Ramos (cell line): ENCODE results near the gene HOXA10.

Experiments used
- in situ Hi-C: fragments of 300-500 bp; cut with MboI; formaldehyde crosslinking; loops from one replicate; pipeline ENCODE4 v1.14.3; 2022; ENCODE audit warnings: low sequenced_read_pairs; ENCODE audit not compliant: unreplicated experiment

HOXA10 gene

DNA sequence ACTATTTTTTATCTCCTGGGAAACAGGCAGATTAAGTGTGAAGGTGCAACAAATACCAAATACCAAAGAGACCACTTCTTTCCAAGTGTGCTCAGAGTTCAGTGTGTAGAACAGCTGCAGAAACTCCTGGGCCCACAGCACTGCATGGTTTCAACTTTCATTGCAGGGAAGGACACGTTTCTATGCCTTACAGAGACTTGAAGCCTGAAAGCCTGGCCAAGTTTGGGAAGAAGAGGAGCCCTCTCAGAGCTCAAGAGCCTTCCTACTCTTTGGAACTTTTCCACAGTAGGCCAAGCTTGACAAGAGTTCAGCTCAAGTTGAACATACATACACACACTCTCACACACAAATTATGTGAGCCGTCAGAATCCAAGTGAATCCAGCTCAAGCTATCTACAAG is 46.1 kb downstream of the HOXA10 start:
- in situ Hi-C loops: no loop called here

DNA sequence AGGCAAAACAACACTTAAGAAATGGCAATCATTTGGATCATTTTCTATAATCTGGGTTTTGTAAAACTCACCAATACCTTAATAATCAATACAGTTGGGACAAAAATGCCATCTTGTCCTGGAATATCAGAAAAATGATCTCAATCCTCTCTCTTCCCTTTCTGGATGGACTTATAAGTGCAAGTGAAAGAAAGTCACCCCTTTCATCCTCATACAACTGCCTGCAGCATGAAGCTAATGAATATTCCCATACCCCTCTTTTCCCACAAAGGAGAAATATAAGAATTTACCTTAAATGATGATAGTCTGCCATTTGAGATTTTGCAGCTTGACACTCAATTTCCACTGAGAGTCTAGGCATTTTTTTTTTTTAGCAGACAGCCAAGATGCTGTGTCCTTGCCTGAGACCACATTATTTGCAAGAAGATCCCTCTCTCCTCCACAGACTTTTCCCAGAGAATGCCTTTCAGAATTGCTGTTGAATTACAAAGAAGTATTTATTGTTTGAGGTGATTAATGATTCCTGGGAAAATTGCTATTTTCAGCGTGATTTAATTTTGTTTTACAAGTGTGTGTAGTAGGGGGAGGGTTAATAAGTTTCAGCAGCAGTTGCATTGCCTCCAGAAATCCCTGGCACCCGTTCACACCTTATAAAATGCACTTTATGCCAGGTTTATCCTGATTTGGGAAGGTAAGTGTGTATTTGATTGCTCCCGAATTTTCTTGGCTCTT is 47.4 kb downstream of the HOXA10 start:
- in situ Hi-C loops: no loop called here

DNA sequence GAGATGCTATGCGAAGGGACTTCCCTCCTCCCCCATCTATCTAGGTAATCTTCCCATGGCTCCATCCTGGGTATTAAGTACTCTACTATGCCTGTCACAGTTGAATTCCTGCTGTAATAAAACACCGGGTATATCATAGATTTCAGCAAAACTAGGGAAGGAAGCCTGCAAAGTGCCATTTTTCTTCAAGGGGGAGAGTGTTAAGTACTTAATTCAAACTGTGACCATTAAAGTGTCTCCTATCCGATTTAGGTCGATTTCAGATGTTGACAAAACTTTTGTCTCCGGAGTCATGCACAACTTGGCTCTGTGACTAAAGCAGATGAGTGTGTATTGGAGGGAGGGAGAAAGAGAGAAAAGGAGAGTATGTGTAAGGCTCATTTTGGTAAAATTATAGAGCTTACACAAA is 48.1 kb downstream of the HOXA10 start:
- in situ Hi-C loops: no loop called here

DNA sequence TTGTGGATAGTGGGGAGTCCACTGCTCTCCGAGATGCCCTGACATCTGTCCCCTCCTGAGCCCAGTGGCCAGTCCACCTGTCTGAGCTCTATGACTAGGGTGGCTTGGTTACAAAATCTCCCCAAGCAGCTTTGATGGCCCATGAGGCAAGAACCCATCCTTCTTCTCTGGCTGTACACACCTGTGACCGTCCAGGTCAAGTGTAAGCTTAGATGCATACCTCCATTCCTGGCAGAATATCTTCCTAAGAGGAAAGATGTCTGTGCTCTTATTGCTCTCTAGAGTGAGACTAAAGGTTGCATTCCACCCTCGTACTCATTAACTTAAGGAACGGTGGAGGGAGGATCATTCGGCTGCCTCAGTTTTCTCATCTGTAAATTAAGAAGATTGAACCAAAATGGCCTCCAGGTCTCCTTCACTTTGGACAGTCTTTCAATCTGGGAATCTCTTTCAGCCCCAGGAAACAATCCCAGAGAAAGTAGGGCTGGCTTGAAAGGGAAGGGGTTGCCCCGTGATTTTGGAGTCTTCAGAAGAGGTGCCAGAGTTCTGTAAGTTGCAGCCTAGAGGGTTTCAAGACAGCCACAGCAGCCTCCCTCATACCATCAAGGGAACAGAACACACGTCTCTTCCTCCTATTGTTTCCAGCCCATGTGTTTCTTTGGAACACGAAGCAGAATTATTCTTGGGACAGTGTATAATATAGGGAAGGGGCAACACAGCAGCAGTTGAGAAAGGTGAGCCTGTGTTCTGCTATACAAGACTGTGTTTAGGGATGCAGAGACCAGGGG is 49.0 kb downstream of the HOXA10 start:
- in situ Hi-C loops: no loop called here

DNA sequence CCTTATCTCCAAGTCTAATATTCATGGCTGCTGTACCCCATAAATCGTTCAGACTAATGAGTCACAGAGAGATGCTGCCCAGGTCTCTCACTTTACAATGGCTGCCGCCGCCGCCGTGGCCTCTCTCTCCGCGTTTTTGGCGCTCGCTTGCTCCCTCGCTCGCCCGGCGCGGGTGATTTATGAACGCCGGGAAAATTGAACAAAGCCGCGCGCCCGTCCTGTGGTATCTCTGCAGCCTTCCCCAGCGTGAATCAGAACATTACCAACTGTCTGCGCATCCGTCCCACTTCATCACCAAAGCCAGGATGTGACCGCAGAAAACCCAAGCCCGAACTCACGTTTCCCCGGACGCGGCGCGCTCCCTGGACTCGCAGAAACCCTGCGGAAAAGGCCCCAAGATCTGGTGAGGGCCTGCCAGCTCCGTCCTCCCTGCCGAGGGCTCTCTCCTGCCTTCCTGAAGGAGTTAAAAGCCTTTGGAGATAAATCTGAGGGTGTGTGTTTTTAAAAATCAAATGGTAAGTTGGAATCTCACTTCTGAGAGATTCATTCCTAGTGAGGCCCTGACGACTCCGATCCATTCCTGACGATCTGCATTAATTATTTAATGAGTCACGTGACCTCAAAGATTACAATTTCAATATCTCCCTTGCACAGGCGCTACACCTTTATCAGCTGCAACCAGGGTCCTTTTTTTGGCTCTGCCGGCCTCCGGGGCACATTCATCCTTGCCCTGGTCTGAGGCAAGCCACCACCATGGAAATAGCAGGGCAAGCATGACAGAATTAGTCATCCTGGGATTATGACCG is 49.8 kb downstream of the HOXA10 start:
- in situ Hi-C loops: no loop called here

DNA sequence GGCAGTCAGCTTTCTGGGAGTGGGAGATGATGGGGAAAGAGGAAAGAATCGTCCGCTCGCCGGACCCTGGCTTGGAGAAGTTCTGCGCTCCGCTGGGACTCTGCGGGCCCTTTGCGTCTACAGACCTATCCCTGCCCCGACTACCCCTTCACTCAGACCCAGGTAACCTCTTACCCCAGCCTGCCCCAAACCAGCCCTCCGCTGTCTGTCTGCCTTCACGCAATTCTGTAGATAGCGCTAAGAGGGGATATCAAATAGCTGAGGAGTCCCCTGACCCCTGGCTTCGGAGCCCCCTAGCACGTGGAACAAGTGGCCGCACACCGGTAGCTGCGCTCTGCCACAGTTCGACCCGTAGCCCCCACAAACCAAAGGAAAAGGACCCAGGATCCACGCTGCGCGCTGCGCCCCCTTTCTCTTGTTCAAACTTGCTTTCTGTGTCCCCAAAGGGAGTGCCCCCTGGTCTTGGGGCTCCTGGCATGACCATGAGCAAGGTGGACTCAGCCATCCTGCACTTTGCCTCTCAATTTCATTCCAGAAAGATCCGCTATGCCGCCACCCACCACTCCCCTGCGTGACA is 50.6 kb downstream of the HOXA10 start:
- in situ Hi-C loops: no loop called here

DNA sequence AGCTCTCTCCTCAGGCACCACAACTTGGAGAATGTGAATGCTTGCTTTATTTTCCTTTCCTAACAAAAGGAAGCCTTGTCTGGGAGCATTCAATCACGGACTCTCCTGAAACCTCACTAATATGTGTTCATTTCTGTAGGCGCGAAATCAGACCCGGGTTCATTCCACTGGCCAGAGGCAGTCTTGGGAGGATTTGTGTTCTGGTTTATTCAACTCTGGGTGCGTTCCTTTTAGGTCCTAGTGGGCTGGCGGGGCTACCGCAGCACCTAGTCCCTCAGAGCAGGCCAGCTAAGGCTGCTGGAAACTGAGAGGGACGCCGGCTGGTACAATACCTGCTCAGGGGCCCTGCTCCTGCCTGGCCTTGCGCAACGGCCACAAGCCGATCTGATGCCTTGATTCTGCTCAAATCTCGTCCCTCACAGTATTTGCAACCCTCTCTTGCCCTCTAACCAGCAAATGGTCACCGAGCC is 51.1 kb downstream of the HOXA10 start:
- in situ Hi-C loops: no loop called here

DNA sequence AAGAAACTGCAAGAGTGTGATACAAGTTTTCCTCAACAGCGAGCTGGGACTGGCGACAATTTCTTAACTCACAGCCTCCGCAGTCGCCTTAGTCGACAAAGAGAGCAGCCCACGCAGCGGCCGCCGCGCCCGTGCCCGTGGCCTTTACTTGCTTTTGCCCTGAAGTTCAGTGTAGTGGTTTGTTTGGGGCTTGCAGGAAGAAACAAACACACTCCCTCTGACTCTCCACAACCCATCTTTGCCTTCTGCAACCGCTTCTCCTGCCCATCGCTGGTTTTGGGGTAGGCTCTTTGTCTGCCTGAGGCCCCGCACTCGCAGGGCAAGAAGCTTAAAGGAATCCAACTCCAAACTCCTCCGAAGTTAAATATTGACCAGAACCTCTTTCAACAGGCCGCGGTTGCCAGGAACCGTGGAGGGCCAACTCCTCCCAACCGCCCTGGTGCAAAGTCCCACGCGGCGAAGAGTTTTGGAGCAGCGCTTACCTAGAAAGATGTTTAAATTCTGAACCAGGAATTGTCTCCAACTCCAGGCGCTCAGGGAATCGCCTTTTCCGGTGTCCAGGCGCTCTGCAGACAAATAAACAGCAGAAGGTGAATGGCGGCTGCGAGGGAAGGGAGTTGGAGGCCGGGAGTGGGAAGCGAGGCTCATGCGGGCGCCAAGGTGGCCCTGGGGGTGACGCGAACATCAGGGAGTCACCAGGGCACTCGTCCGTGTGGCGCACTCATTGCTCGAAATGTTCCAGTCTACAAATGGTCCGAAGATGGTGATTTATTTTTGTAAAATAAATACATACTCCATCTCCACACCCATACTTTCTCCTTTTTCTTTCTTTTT is 51.8 kb downstream of the HOXA10 start:
- in situ Hi-C loops: no loop called here

DNA sequence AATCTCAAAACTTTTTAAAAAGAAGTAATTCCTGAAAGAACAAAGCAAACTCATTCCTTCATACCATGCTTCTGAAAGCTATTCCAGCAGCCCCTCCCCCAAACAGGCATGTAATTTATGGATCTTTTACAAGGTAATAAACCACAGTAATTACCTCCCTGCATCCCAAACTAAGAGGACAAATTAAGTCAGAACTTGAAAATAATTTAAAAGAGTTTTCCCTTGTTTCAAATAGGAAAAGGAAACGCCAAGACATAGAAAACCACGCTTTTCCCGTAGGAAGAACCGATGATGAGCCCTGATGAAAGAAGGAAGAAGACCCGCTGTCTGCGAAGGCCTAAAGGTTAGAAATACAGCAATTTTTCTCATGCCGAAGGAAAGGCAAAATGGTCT is 52.4 kb downstream of the HOXA10 start:
- in situ Hi-C loops: no loop called here
